Loucy (cell line): ENCODE results near the gene SMS.

Source experiments
- H2AFZ ChIP-seq: fragments of 200-600 bp; sonication (generic); 2 replicates; pipeline ENCODE4 v1.6.0; 2016; ENCODE audit warnings: antibody characterized with exemption, mild to moderate bottlenecking, low read length, moderate library complexity
- H3F3A ChIP-seq: fragments of 200-600 bp; 2 replicates; pipeline ENCODE4 v1.6.0; 2016; ENCODE audit warnings: antibody characterized with exemption, low read depth, mild to moderate bottlenecking
- H3K27me3 ChIP-seq: fragments of 200-600 bp; sonication (generic); 2 replicates; pipeline ENCODE4 v1.6.1; 2014; ENCODE audit warnings: low read length, mild to moderate bottlenecking; ENCODE audit not compliant: insufficient read depth, poor library complexity, severe bottlenecking
- H3K36me3 ChIP-seq: fragments of 200-600 bp; sonication (generic); 2 replicates; pipeline ENCODE4 v1.6.1; 2016; ENCODE audit warnings: low read length; ENCODE audit not compliant: insufficient read depth
- H3K4me1 ChIP-seq: fragments of 200-600 bp; sonication (generic); 2 replicates; pipeline ENCODE4 v1.5.1; 2014; ENCODE audit warnings: low read length, mild to moderate bottlenecking; ENCODE audit not compliant: insufficient read depth, poor library complexity, severe bottlenecking
- H3K4me2 ChIP-seq: fragments of 200-600 bp; sonication (generic); 2 replicates; pipeline ENCODE4 v1.6.0; 2014; ENCODE audit warnings: antibody characterized with exemption, low read length, low read depth, mild to moderate bottlenecking; ENCODE audit not compliant: poor library complexity, severe bottlenecking
- H3K4me3 ChIP-seq: fragments of 200-600 bp; sonication (generic); 2 replicates; pipeline ENCODE4 v1.5.1; 2014; ENCODE audit warnings: low read length, mild to moderate bottlenecking, mixed read lengths; ENCODE audit not compliant: poor library complexity, severe bottlenecking
- H3K79me2 ChIP-seq: fragments of 200-600 bp; sonication (generic); 2 replicates; pipeline ENCODE4 v1.6.1; 2014; ENCODE audit warnings: low read length; ENCODE audit not compliant: insufficient read depth
- H3K9ac ChIP-seq: fragments of 200-600 bp; sonication (generic); 2 replicates; pipeline ENCODE4 v1.6.0; 2014; ENCODE audit warnings: mild to moderate bottlenecking, low read depth, low read length, moderate library complexity; ENCODE audit not compliant: poor library complexity, severe bottlenecking
- H3K9me2 ChIP-seq: fragments of 200-600 bp; sonication (generic); replicated peaks from 2 replicates; pipeline ENCODE4 v1.6.1; 2016; ENCODE audit warnings: low read depth, low read length, mixed read lengths
- H3K9me3 ChIP-seq: fragments of 200-600 bp; sonication (generic); 2 replicates; pipeline ENCODE4 v1.6.1; 2014; ENCODE audit warnings: mild to moderate bottlenecking, antibody characterized with exemption, low read length, low read depth; ENCODE audit not compliant: insufficient read depth
- H4K20me1 ChIP-seq: fragments of 200-600 bp; sonication (generic); 2 replicates; pipeline ENCODE4 v1.6.0; 2014; ENCODE audit warnings: antibody characterized with exemption, low read length, mild to moderate bottlenecking; ENCODE audit not compliant: insufficient read depth, poor library complexity, severe bottlenecking
- EZH2phosphoT487 ChIP-seq: fragments of 200-600 bp; IDR thresholded peaks from 2 replicates; pipeline ENCODE4 v1.6.1; 2018; ENCODE audit warnings: antibody characterized with exemption, mild to moderate bottlenecking, moderate library complexity, borderline replicate concordance
- TF ChIP-seq, protein P1 (sequence below): fragments of 200-600 bp; sonication (generic); conservative IDR thresholded peaks from 2 replicates; pipeline ENCODE4 v1.5.1; 2014; ENCODE audit warnings: mild to moderate bottlenecking, antibody characterized with exemption, low read length

Gene SMS

DNA sequence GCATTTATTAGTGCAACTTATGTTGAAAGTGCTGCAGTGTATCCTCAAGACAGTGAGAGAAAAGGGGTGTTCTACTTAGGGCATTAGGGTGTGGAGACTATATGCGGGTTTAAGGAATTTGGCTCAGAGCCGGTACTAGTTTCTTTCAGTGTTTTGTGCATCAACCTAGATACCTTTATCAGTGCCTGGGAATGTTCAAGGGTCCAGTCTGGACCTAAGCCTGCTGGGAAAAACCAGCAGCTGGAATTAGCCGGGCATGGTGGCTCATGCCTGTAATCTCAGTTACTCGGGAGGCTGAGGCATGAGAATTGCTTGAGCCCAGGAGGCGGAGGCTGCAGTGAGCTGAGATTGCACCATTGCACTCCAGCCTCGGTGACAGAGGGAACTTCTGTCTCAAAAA, 99.0 kb downstream of the SMS start:
- Histone ChIP-seq H3K9me3 (no peaks in the 10 kb centered on the region), H3K36me3 (no peaks in the 10 kb centered on the region), H3K27me3 (no peaks in the 10 kb centered on the region), H3K9me2 (no peaks in the 10 kb centered on the region), H4K20me1 (no peaks in the 10 kb centered on the region), H3K4me2 (no peak overlapping the region), H3K4me3 (no peak overlapping the region), H3F3A (no peaks in the 10 kb centered on the region), H3K9ac (no peak overlapping the region), H3K4me1 (no peaks in the 10 kb centered on the region), H2AFZ (no peak overlapping the region), H3K79me2 (no peaks in the 10 kb centered on the region)
- TF ChIP-seq EZH2phosphoT487, result no peak
- TF ChIP-seq, protein P1, sequence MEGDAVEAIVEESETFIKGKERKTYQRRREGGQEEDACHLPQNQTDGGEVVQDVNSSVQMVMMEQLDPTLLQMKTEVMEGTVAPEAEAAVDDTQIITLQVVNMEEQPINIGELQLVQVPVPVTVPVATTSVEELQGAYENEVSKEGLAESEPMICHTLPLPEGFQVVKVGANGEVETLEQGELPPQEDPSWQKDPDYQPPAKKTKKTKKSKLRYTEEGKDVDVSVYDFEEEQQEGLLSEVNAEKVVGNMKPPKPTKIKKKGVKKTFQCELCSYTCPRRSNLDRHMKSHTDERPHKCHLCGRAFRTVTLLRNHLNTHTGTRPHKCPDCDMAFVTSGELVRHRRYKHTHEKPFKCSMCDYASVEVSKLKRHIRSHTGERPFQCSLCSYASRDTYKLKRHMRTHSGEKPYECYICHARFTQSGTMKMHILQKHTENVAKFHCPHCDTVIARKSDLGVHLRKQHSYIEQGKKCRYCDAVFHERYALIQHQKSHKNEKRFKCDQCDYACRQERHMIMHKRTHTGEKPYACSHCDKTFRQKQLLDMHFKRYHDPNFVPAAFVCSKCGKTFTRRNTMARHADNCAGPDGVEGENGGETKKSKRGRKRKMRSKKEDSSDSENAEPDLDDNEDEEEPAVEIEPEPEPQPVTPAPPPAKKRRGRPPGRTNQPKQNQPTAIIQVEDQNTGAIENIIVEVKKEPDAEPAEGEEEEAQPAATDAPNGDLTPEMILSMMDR, result no peak

- H3K36me3 ChIP-seq, result no peaks in the 10 kb centered on the region
- no peak overlapping the region for H2AFZ ChIP-seq
- no peaks in the 10 kb centered on the region for H3K9me2 ChIP-seq
- no peak overlapping the region for H3K9ac ChIP-seq
- no peaks in the 10 kb centered on the region for H3K9me3 ChIP-seq
- no peaks in the 10 kb centered on the region for H3K27me3 ChIP-seq
- no peaks in the 10 kb centered on the region for H3K4me1 ChIP-seq
- TF ChIP-seq, protein P1, result no peak
- TF ChIP-seq EZH2phosphoT487, result no peak
- no peak overlapping the region for H3K4me3 ChIP-seq
- no peaks in the 10 kb centered on the region for H3K79me2 ChIP-seq
- no peak overlapping the region for H3K4me2 ChIP-seq
- H4K20me1 ChIP-seq, result no peaks in the 10 kb centered on the region
- no peaks in the 10 kb centered on the region for H3F3A ChIP-seq
These were observed 99.7 kb downstream of the SMS start for GRCh38 chrX:22040184-22040583.

DNA sequence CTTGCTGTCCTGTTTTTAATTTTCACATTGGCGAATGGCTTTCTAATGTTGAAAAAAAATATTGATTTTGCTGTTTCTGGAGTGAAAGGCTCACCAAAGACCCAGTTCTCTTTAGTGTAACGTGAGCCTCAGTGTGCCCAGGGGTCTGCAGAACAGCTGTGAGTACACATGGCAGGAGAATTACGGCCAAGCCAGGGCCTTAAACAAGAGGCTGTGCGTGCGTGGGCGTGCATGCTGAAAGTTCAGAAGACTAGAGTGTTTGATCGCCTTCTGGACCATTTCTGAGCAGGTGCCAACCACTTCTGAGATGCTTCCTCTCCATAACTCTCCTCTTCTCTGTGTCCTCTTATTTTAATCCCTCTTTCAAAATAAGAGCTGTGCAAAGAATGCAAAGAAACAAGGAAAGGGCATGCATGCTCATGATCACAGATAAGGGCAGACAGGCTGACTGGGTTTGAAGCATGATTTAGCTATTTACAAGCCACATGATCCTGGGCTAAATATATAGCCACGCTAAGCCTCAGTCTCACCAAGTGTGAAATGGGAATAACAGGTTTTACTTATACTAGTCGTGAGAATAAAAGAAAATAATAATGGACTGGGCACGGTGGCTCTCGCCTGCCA, 101.5 kb downstream of the SMS start:
- no peaks in the 10 kb centered on the region for H3K27me3 ChIP-seq
- no peaks in the 10 kb centered on the region for H3K9me2 ChIP-seq
- H3K9ac ChIP-seq, result no peak overlapping the region
- no peak overlapping the region for H2AFZ ChIP-seq
- no peaks in the 10 kb centered on the region for H3F3A ChIP-seq
- no peak for TF ChIP-seq EZH2phosphoT487
- TF ChIP-seq, protein P1, result no peak
- no peaks in the 10 kb centered on the region for H3K36me3 ChIP-seq
- H3K4me2 ChIP-seq, result no peak overlapping the region
- H3K4me1 ChIP-seq, result no peaks in the 10 kb centered on the region
- H3K79me2 ChIP-seq, result no peaks in the 10 kb centered on the region
- no peaks in the 10 kb centered on the region for H4K20me1 ChIP-seq
- no peaks in the 10 kb centered on the region for H3K9me3 ChIP-seq
- no peak overlapping the region for H3K4me3 ChIP-seq
